GM12878 (cell line): Measurements from ENCODE around the gene HSPB6. TPM values are rescaled to one million over a fixed set of nuclear protein-coding genes. Genes with fewer than 3 reads are reported as not detected.

Source experiments
- MXI1 ChIP-seq: fragments of 150-350 bp; IDR thresholded peaks from 2 replicates; pipeline ENCODE4 v1.6.1; 2011; ENCODE audit warnings: low read depth, mild to moderate bottlenecking, inconsistent platforms, low read length, improper control_type of control experiment
- NBN ChIP-seq: fragments of 450-650 bp; IDR thresholded peaks from 2 replicates; pipeline ENCODE4 v1.6.1; 2016
- NRF1 ChIP-seq: conservative IDR thresholded peaks from 2 replicates; pipeline ENCODE4 v1.6.1; 2011; ENCODE audit warnings: mild to moderate bottlenecking, low read depth, low read length, improper control_type of control experiment
- SPI1 ChIP-seq: IDR thresholded peaks from 2 replicates; pipeline ENCODE4 v1.6.1; 2011; ENCODE audit warnings: low read depth, mild to moderate bottlenecking, low read length, moderate library complexity, borderline replicate concordance; ENCODE audit not compliant: insufficient read depth
- polyA plus RNA-seq, 11 experiments: library from polyadenylated mRNA; depleted of rRNA in 4 of 11; unstranded in 6 of 11; stranded (reverse) in 5 of 11; fragments of >200 nt; fragmentation: Nextera tagmentation in 4 of 11; fragmentation: Illumina TruSeq in 1 of 11; extraction: Ambion mirVana in 4 of 11; extraction: Trizol in 1 of 11; gene quantifications; 1 replicate in 1 of 11; 2 replicates in 10 of 11; pipeline versions ENCODE4 v1.2.1 to v1.2.3, GENCODE V29; 2011 to 2016; ENCODE audit warnings: inconsistent platforms in 2 of 11, missing spikeins in 2 of 11, low read depth in 1 of 11
- total RNA-seq, 4 experiments: library from RNA; depleted of rRNA in 3 of 4; stranded (reverse); fragments of >200 nt in 3 of 4; fragmentation: Illumina TruSeq in 1 of 4; extraction: Trizol in 1 of 4; gene quantifications; 2 replicates each; pipeline versions ENCODE4 v1.2.1 to v1.2.3, GENCODE V29; 2013 to 2021
- TF ChIP-seq, protein P1 (sequence below): fragments of 450-650 bp; IDR thresholded peaks from 2 replicates; pipeline ENCODE4 v1.6.1; 2018; ENCODE audit warnings: borderline replicate concordance, mild to moderate bottlenecking; ENCODE audit not compliant: partially characterized antibody
- TF ChIP-seq, protein P2 (sequence below): fragments of 450-650 bp; IDR thresholded peaks from 2 replicates; pipeline ENCODE4 v1.6.1; 2018; ENCODE audit warnings: mild to moderate bottlenecking, low read depth, moderate library complexity; ENCODE audit not compliant: partially characterized antibody
- TF ChIP-seq, protein P3 (sequence below): IDR thresholded peaks from 2 replicates; pipeline ENCODE4 v1.6.1; 2012; ENCODE audit warnings: low read depth, low read length, improper control_type of control experiment

HSPB6 gene
- total and polyA plus RNA-seq, 10 of the 15 experiments (the other 5 are each of a cell fraction or from before 2014, with no cell fraction given), result 0.09 to 1.6 (median 0.36) TPM; not detected in 4

DNA sequence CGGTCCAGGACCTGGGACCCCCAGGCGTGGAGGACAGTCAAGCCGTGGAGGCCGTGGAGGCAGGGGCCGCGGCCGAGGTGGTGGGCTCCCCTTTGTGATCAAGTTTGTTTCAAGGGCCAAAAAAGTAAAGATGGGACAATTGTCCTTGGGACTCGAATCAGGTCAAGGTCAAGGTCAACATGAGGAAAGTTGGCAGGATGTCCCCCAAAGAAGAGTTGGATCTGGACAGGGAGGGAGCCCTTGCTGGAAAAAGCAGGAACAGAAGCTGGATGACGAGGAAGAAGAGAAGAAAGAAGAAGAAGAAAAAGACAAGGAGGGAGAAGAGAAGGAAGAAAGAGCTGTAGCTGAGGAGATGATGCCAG is 36.7 kb downstream of the HSPB6 start (continued):
- TF ChIP-seq, protein P1, sequence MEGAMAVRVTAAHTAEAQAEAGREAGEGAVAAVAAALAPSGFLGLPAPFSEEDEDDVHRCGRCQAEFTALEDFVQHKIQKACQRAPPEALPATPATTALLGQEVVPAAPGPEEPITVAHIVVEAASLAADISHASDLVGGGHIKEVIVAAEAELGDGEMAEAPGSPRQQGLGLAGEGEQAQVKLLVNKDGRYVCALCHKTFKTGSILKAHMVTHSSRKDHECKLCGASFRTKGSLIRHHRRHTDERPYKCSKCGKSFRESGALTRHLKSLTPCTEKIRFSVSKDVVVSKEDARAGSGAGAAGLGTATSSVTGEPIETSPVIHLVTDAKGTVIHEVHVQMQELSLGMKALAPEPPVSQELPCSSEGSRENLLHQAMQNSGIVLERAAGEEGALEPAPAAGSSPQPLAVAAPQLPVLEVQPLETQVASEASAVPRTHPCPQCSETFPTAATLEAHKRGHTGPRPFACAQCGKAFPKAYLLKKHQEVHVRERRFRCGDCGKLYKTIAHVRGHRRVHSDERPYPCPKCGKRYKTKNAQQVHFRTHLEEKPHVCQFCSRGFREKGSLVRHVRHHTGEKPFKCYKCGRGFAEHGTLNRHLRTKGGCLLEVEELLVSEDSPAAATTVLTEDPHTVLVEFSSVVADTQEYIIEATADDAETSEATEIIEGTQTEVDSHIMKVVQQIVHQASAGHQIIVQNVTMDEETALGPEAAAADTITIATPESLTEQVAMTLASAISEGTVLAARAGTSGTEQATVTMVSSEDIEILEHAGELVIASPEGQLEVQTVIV, result no peak
- TF ChIP-seq SPI1 (no peak), MXI1 (no peak), NRF1 (no peak), NBN (no peak)
- TF ChIP-seq, protein P2, sequence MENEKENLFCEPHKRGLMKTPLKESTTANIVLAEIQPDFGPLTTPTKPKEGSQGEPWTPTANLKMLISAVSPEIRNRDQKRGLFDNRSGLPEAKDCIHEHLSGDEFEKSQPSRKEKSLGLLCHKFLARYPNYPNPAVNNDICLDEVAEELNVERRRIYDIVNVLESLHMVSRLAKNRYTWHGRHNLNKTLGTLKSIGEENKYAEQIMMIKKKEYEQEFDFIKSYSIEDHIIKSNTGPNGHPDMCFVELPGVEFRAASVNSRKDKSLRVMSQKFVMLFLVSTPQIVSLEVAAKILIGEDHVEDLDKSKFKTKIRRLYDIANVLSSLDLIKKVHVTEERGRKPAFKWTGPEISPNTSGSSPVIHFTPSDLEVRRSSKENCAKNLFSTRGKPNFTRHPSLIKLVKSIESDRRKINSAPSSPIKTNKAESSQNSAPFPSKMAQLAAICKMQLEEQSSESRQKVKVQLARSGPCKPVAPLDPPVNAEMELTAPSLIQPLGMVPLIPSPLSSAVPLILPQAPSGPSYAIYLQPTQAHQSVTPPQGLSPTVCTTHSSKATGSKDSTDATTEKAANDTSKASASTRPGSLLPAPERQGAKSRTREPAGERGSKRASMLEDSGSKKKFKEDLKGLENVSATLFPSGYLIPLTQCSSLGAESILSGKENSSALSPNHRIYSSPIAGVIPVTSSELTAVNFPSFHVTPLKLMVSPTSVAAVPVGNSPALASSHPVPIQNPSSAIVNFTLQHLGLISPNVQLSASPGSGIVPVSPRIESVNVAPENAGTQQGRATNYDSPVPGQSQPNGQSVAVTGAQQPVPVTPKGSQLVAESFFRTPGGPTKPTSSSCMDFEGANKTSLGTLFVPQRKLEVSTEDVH, result no peak
- TF ChIP-seq, protein P3, sequence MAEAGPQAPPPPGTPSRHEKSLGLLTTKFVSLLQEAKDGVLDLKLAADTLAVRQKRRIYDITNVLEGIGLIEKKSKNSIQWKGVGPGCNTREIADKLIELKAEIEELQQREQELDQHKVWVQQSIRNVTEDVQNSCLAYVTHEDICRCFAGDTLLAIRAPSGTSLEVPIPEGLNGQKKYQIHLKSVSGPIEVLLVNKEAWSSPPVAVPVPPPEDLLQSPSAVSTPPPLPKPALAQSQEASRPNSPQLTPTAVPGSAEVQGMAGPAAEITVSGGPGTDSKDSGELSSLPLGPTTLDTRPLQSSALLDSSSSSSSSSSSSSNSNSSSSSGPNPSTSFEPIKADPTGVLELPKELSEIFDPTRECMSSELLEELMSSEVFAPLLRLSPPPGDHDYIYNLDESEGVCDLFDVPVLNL, result no peak
